CD14-positive monocyte (primary cell): Measurements from ENCODE around the gene SEPTIN10. TPM values are rescaled to one million over a fixed set of nuclear protein-coding genes. Genes with fewer than 3 reads are reported as not detected.

Experiments used
- DNase-seq, 3 donors: peaks; one replicate each; pipeline ENCODE4 v3.0.0-alpha.2; 2011 to 2022
- H2AFZ ChIP-seq: 2 replicates; pipeline ENCODE4 v1.6.0; 2012; ENCODE audit warnings: mild to moderate bottlenecking, low read depth, low read length, inconsistent platforms; ENCODE audit not compliant: insufficient read depth, poor library complexity, severe bottlenecking
- H3K27ac ChIP-seq, 2 donors: 1 replicate in 1 of 2; 2 replicates in 1 of 2; pipeline ENCODE4 v1.5.1; 2012 to 2013; ENCODE audit warnings: low read length in 2 of 2, control low read depth in 1 of 2, inconsistent platforms in 1 of 2, low read depth in 1 of 2, mild to moderate bottlenecking in 1 of 2
- H3K27me3 ChIP-seq, 2 donors: one replicate each; pipeline versions ENCODE4 v1.6.0 to v1.6.1; 2011 to 2013; ENCODE audit warnings: low read length in 2 of 2; ENCODE audit not compliant: control insufficient read depth in 2 of 2, insufficient read depth in 2 of 2
- H3K36me3 ChIP-seq, 2 donors: replicated peaks in 1 of 2; 1 replicate in 1 of 2; 2 replicates in 1 of 2; pipeline versions ENCODE4 v1.5.1 to v1.6.1; 2012 to 2013; ENCODE audit warnings: low read length in 2 of 2, control low read depth in 1 of 2, inconsistent platforms in 1 of 2, mild to moderate bottlenecking in 1 of 2; ENCODE audit not compliant: insufficient read depth in 2 of 2, control insufficient read depth in 1 of 2
- H3K4me1 ChIP-seq, 2 donors: 1 replicate in 1 of 2; 2 replicates in 1 of 2; pipeline versions ENCODE4 v1.5.1 to v1.6.1; 2012 to 2013; ENCODE audit warnings: low read length in 2 of 2, control low read depth in 1 of 2, inconsistent platforms in 1 of 2, mild to moderate bottlenecking in 1 of 2, moderate library complexity in 1 of 2; ENCODE audit not compliant: insufficient read depth in 2 of 2, control insufficient read depth in 1 of 2
- H3K4me2 ChIP-seq: replicated peaks from 2 replicates; pipeline ENCODE3; 2012; ENCODE audit warnings: low read length, moderate library complexity, mild to moderate bottlenecking; ENCODE audit not compliant: poor library complexity, severe bottlenecking; ENCODE audit errors: extremely low read depth
- H3K4me3 ChIP-seq, 3 experiments: fragments of 200-600 bp in 1 of 3; sonication (generic) in 1 of 3; replicated peaks in 1 of 3; 1 replicate in 2 of 3; 2 replicates in 1 of 3; pipeline ENCODE4 v1.5.1; 2011 to 2013; ENCODE audit warnings: low read length in 3 of 3, mild to moderate bottlenecking in 3 of 3, control low read depth in 2 of 3, low read depth in 2 of 3, inconsistent platforms in 1 of 3, moderate library complexity in 1 of 3
- H3K79me2 ChIP-seq: 2 replicates; pipeline ENCODE4 v1.6.0; 2012; ENCODE audit warnings: mild to moderate bottlenecking, control low read depth, inconsistent platforms, low read length, moderate library complexity; ENCODE audit not compliant: insufficient read depth
- H3K9ac ChIP-seq: 2 replicates; pipeline ENCODE4 v1.6.0; 2017; ENCODE audit warnings: low read length, mild to moderate bottlenecking; ENCODE audit not compliant: insufficient read depth, poor library complexity, severe bottlenecking
- H3K9me3 ChIP-seq, 2 donors: replicated peaks in 1 of 2; 1 replicate in 1 of 2; 2 replicates in 1 of 2; pipeline versions ENCODE4 v1.5.1 to v1.6.1; 2012 to 2013; ENCODE audit warnings: low read length in 2 of 2, control low read depth in 1 of 2; ENCODE audit not compliant: control insufficient read depth in 1 of 2, insufficient read depth in 1 of 2
- H4K20me1 ChIP-seq: 2 replicates; pipeline ENCODE4 v1.6.0; 2012; ENCODE audit warnings: mild to moderate bottlenecking, low read length, control low read depth, moderate library complexity; ENCODE audit not compliant: insufficient read depth
- H3K27ac Mint-ChIP-seq, 7 donors: one replicate each; pipeline ENCODE4 v1.8.0; 2020; ENCODE audit warnings: mild to moderate bottlenecking in 7 of 7, mixed read lengths in 7 of 7, moderate library complexity in 6 of 7, inconsistent platforms in 2 of 7
- H3K27me3 Mint-ChIP-seq, 3 donors: one replicate each; pipeline ENCODE4 v1.8.0; 2021 to 2022; ENCODE audit warnings: low read depth in 3 of 3, mild to moderate bottlenecking in 3 of 3, mixed read lengths in 3 of 3, moderate library complexity in 3 of 3, inconsistent platforms in 1 of 3
- H3K36me3 Mint-ChIP-seq, 2 donors: one replicate each; pipeline ENCODE4 v1.8.0; 2020; ENCODE audit warnings: mixed read lengths in 2 of 2, inconsistent platforms in 1 of 2, mild to moderate bottlenecking in 1 of 2
- H3K4me1 Mint-ChIP-seq: one replicate; pipeline ENCODE4 v1.8.0; 2020; ENCODE audit warnings: mild to moderate bottlenecking, mixed read lengths
- H3K4me3 Mint-ChIP-seq, 2 donors: one replicate each; pipeline ENCODE4 v1.8.0; 2020; ENCODE audit warnings: mild to moderate bottlenecking in 2 of 2, mixed read lengths in 2 of 2, moderate library complexity in 1 of 2
- H3K9me3 Mint-ChIP-seq, 7 donors: one replicate each; pipeline ENCODE4 v1.8.0; 2020 to 2022; ENCODE audit warnings: mixed read lengths in 7 of 7, mild to moderate bottlenecking in 6 of 7, moderate library complexity in 6 of 7, inconsistent platforms in 2 of 7
- CTCF ChIP-seq: fragments of 200-600 bp; IDR thresholded peaks from one replicate; pipeline ENCODE4 v1.8.0; 2022; ENCODE audit warnings: antibody characterized with exemption, mild to moderate bottlenecking
- WGBS: methylation state at CpG from one replicate; pipeline ENCODE4 v1.1.5; 2013; ENCODE audit warnings: missing lambda C conversion rate; ENCODE audit not compliant: insufficient coverage; 5-methylcytosine and 5-hydroxymethylcytosine counted together
- intact Hi-C, 2 donors: fragments of 100-400 bp; cut with micrococcal nuclease; formaldehyde crosslinking; loops; one replicate each; pipeline versions ENCODE4 v1.15.0 to v1.15.1; 2023
- polyA plus RNA-seq, 3 donors: library from polyadenylated mRNA; depleted of rRNA in 1 of 3; unstranded in 2 of 3; stranded (reverse) in 1 of 3; fragments of 300-500 nt in 2 of 3; fragments of >200 nt in 1 of 3; fragmentation: Illumina TruSeq in 2 of 3; gene quantifications; 1 replicate in 2 of 3; 2 replicates in 1 of 3; pipeline ENCODE4 v1.2.3, GENCODE V29; 2012 to 2021

Gene SEPTIN10
- polyA plus RNA-seq, 3 donors = 4.2 to 6.8 (median 4.4) TPM

GRCh38 chr2:109532728-109533076 is 81.1 kb downstream of the SEPTIN10 start:
- Histone ChIP-seq H3K4me1 (no peaks in the 10 kb centered on the region), H3K27me3 (no peaks in the 10 kb centered on the region), H3K9me3 (no peaks in the 10 kb centered on the region), H2AFZ (no peak overlapping the region), H3K36me3 (no peaks in the 10 kb centered on the region), H4K20me1 (no peaks in the 10 kb centered on the region), H3K4me2 (no peak overlapping the region), H3K27ac (no peak overlapping the region), H3K4me3 (no peak overlapping the region), H3K79me2 (no peaks in the 10 kb centered on the region), H3K9ac (no peak overlapping the region)
- intact Hi-C loops = no loop called here
- H3K36me3 Mint-ChIP-seq = no peaks in the 10 kb centered on the region
- no peak for TF ChIP-seq CTCF
- no peak for DNase-seq
- no peaks in the 10 kb centered on the region for H3K4me1 Mint-ChIP-seq
- H3K27ac Mint-ChIP-seq = no peak overlapping the region
- peaks cover 0 to 13% (median 8%) of the 10 kb centered on the region in 3 donors for H3K27me3 Mint-ChIP-seq
- peaks cover 0 to 1% (median 0%) of the 10 kb centered on the region in 7 donors for H3K9me3 Mint-ChIP-seq
- no peak overlapping the region for H3K4me3 Mint-ChIP-seq
- 91% methylated on average over 4 of the region's 5 CpGs for WGBS

- no peak for DNase-seq
- no peak overlapping the region for H2AFZ ChIP-seq
- Mint-ChIP-seq H3K4me1 (no peaks in the 10 kb centered on the region), H3K27ac (no peak overlapping the region), H3K36me3 (no peaks in the 10 kb centered on the region), H3K27me3 (peaks cover 0 to 12% (median 6%) of the 10 kb centered on the region in 3 donors), H3K4me3 (no peak overlapping the region), H3K9me3 (peaks cover 0 to 1% (median 0%) of the 10 kb centered on the region in 7 donors)
- no peak for TF ChIP-seq CTCF
- no peaks in the 10 kb centered on the region for H3K9me3 ChIP-seq
- no peak overlapping the region for H3K27ac ChIP-seq
- no peak overlapping the region for H3K4me3 ChIP-seq
- intact Hi-C loops = no loop called here
- H3K36me3 ChIP-seq = no peaks in the 10 kb centered on the region
- no peaks in the 10 kb centered on the region for H4K20me1 ChIP-seq
- H3K27me3 ChIP-seq = no peaks in the 10 kb centered on the region
- H3K4me2 ChIP-seq = no peak overlapping the region
- H3K9ac ChIP-seq = no peak overlapping the region
- 77% methylated on average over 7 of the region's 10 CpGs for WGBS
- H3K79me2 ChIP-seq = no peaks in the 10 kb centered on the region
- no peaks in the 10 kb centered on the region for H3K4me1 ChIP-seq
These were observed 81.7 kb downstream of the SEPTIN10 start for GRCh38 chr2:109531896-109532727.
